Kidney epithelial cell (primary cell): ENCODE measurements around the gene MYO16. TPM values are rescaled to one million over a fixed set of nuclear protein-coding genes. Genes with fewer than 3 reads are reported as not detected.

Experiments
- DNase-seq: peaks from one replicate; pipeline ENCODE4 v3.0.0-alpha.2; 2010; ENCODE audit warnings: low read depth
- H3K27me3 ChIP-seq: 2 replicates; pipeline ENCODE4 v1.6.0; 2011; ENCODE audit warnings: low read length; ENCODE audit not compliant: control insufficient read depth, insufficient read depth
- H3K36me3 ChIP-seq: 2 replicates; pipeline ENCODE4 v1.5.1; 2011; ENCODE audit warnings: low read length; ENCODE audit not compliant: control insufficient read depth, insufficient read depth
- H3K4me3 ChIP-seq: 2 replicates; pipeline ENCODE4 v1.5.1; 2011; ENCODE audit warnings: low read depth, mild to moderate bottlenecking, control low read depth, low read length
- CTCF ChIP-seq: IDR thresholded peaks from 2 replicates; pipeline ENCODE4 v1.5.1; 2011; ENCODE audit warnings: mild to moderate bottlenecking, moderate library complexity, low read length, control low read depth, inconsistent platforms; ENCODE audit not compliant: insufficient read depth, poor library complexity, severe bottlenecking
- total RNA-seq: library from RNA; depleted of rRNA; stranded (reverse); fragments of >200 nt; gene quantifications from 2 replicates; pipeline ENCODE4 v1.2.3, GENCODE V29; 2015

The MYO16 gene
- total RNA-seq, 1 donor from 2014 or later: 0.38 TPM

- no peak for DNase-seq
- no peaks in the 10 kb centered on the region for H3K36me3 ChIP-seq
- TF ChIP-seq CTCF: no peak
These were observed 577.2 kb downstream of the MYO16 start for GRCh38 chr13:109206616-109207015.

GRCh38 chr13:109207622-109208021 is 578.2 kb downstream of the MYO16 start:
- no peak for TF ChIP-seq CTCF
- no peak overlapping the region for H3K4me3 ChIP-seq
- H3K27me3 ChIP-seq: no peaks in the 10 kb centered on the region
- DNase-seq: no peak
- no peaks in the 10 kb centered on the region for H3K36me3 ChIP-seq

More at GRCh38 chr13:109206616-109207015, 577.2 kb downstream of the MYO16 start:
- no peaks in the 10 kb centered on the region for H3K27me3 ChIP-seq
- H3K4me3 ChIP-seq: no peak overlapping the region

- H3K27me3 ChIP-seq: no peaks in the 10 kb centered on the region
- H3K36me3 ChIP-seq: no peaks in the 10 kb centered on the region
- no peak for TF ChIP-seq CTCF
- H3K4me3 ChIP-seq: no peak overlapping the region
- DNase-seq: no peak
These were observed 579.1 kb downstream of the MYO16 start for GRCh38 chr13:109208522-109208921.

- Histone ChIP-seq H3K36me3 (no peaks in the 10 kb centered on the region), H3K27me3 (no peaks in the 10 kb centered on the region), H3K4me3 (no peak overlapping the region)
- no peak for DNase-seq
- no peak for TF ChIP-seq CTCF
These were observed 580.1 kb downstream of the MYO16 start for GRCh38 chr13:109209526-109209925.

- Histone ChIP-seq H3K36me3 (no peaks in the 10 kb centered on the region), H3K4me3 (no peak overlapping the region), H3K27me3 (no peaks in the 10 kb centered on the region)
- no peak for DNase-seq
- TF ChIP-seq CTCF: no peak
These were observed 582.2 kb downstream of the MYO16 start for GRCh38 chr13:109211616-109212015.

GRCh38 chr13:109212650-109213049 is 583.2 kb downstream of the MYO16 start:
- no peak for TF ChIP-seq CTCF
- DNase-seq: no peak
- Histone ChIP-seq H3K27me3 (no peaks in the 10 kb centered on the region), H3K4me3 (no peak overlapping the region), H3K36me3 (no peaks in the 10 kb centered on the region)
